NCI-H2107 (cell line): ENCODE results near the gene SLC13A2.

ENCODE experiments used
- DNase-seq: peaks from one replicate; lab custom pipeline; 2025; lab: John Stamatoyannopoulos, UW

SLC13A2 gene

GRCh38 chr17:28493460-28493859 lies 20.0 kb downstream of the SLC13A2 start:
- no peak for DNase-seq

DNA sequence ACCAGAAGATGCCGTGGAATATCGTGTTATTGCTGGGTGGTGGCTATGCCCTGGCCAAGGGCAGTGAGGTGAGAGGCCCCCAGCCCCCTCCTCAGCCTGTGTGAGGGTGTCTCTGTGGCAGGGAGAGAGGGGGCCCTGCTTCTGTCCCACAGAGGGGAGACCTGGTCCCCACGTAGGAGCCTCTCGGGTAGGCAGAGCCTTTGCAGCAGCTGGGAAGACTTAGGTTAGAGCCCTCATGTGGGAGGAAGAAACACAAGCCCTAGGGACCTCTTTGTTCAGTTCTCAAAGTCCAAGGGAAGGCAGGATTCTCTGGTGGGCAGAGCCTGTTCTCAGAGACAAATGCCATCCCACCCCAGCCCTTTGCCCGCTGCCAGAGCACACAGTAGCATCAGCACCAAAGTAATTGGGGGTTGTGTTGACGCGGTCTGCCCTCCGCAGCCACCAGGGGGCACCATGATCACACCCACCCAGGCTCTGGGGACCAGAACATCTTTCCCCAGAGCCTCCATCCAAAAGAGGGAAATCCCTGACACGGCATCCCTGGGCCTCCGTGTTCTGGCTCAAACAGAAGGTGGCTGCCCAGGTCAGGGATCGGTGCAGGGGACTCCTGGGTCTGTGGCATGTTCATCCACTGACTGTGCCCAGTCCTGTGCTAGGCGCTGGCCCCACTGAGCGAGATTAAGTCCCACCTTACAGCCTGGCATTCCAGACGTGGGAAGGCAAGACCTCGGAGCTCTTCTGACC lies 21.2 kb downstream of the SLC13A2 start:
- peak; percentile 28 for DNase-seq

DNA sequence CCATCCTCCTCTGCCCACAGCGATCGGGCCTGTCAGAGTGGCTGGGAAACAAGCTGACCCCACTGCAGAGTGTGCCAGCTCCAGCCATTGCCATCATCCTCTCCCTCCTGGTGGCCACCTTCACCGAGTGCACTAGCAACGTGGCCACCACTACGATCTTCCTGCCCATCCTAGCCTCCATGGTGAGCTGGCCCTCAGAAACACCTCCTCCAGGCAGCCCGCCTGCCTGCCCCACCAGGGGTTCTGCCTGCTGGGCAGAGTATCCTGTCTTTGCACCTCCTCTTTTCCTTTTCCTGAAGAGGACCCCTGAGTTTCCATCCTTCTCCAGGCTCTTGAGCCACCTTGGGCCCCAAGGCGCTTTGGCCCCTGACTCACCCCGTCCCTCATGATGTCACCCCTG lies 22.2 kb downstream of the SLC13A2 start:
- DNase-seq = no peak

- DNase-seq = no peak
Observed at GRCh38 chr17:28497931-28498330, 24.5 kb downstream of the SLC13A2 start.

- DNase-seq = no peak
Observed at GRCh38 chr17:28498652-28499363, 25.4 kb downstream of the SLC13A2 start.

GRCh38 chr17:28499364-28499664 lies 25.9 kb downstream of the SLC13A2 start:
- no peak for DNase-seq

DNA sequence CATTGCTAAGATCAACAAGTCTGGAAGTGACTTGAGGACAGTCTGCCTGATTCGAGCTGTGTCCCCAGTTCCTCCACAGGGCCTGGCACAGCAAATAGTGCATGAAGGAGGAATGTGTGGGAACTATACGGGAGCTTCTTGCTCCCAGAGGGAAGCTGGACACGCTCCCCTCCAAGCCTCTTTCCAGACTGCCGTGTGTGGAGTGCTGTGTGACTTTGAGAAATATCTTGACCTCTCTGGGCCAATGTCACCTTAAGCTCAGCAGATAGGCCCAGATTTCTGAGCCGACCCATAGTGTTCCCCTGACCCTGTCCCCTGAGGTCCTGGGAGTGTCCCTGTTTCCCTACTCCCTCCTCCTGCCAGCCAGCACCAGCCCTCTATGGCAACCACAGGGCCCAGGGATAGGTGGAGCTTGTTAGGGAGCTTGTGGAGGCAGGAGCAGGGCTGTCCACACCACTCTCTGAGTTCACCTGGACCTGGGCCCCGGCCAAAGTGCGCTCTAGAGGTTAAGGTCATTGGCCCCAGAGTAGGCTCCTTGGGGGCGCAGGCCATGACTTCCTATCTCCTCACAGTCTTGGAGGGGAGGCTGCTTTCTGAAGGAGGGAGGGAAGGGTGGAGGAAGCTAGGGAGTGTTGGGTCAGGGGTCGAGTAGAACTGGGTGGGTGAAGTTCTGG lies 26.4 kb downstream of the SLC13A2 start:
- DNase-seq = no peak

DNA sequence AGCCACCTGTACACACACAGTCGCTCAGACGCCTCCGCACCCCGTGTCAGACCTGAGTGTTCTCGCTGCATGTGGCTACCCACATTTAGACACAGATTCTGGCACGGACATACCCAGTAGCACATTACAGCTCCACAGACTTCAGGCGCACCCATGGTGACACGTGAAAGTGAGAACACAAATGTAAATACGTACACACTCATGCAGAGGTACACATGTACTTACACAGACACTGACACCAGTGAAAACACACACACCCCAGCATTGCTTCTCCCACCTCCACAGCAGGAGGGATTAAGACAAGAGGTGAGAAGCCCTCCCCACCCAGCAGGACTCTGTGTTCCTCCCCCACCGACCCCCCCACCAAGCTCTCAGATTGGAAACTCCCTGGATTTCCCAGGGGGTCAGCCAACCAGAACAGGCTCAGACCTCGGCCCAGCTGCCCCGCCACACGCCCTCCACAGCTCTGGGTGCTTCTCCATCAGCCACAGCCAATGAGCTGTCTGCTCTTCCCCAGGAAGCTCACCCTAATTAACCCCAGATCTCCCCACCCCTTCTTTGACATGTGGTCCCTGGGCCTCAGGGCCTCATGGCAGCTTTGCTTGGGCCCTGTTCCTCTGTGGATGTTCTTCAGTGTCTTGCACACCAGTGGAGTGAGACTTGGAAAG lies 27.4 kb downstream of the SLC13A2 start:
- DNase-seq = no peak

GRCh38 chr17:28501421-28502284 lies 28.2 kb downstream of the SLC13A2 start:
- no peak for DNase-seq

DNA sequence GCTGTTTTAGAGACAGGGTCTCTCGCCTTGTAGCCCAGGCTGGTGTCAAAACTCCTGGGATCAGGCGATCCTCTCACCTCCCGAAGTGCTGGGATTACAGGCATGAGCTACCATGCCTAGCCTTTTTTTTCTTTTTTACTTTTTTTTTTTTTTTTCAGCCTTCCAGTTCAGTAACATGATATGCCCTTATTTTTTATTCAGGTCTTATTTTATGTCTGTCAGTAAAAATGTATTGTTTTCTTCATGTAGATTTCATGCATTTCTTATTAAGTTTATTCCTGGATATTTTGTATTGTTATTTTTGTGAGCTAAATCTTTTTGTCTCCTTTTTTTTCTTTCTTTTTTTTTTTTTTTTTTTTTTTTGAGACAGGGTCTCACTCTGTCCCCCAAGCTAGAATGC lies 30.0 kb downstream of the SLC13A2 start:
- DNase-seq = no peak

DNA sequence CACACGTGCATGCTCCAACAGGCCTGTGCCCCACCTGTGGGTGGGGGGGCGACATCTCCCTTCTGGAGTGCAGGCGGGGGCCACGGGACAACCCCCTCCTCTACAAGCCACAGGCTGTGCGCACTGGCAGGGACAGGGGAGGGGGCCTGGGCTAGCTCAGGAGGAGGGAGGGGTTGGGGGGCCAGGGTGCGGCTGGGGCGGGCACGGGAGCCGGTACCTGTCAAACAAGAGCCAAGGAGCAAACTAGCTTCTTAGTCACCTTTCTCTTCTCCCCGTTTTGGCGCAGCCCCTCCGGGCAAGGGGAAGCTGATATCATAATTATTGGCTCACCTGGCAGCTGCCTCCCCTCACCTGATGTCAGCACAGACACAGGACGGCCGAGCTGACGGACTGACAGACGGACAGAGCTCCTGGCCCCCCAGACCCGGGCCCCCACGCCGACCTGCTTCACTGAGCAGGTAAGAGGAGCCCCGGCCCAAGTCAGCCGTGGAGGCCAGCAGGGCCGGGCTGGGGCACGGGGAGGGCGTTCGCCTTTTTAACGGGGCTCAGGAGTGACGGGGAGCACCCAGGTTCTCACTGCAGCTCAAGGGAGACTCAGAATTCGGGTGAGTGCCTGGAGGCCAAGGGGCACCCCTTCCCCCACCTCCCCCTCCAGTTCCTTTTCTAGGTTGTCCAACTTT lies 32.7 kb downstream of the SLC13A2 start, which contains the start of gene FOXN1:
Gene FOXN1, plus strand, starts transcription at position 363 of the 680 bp plus-strand sequence. CDS start 17,622 bp downstream, outside the sequence.
- no peak for DNase-seq

DNA sequence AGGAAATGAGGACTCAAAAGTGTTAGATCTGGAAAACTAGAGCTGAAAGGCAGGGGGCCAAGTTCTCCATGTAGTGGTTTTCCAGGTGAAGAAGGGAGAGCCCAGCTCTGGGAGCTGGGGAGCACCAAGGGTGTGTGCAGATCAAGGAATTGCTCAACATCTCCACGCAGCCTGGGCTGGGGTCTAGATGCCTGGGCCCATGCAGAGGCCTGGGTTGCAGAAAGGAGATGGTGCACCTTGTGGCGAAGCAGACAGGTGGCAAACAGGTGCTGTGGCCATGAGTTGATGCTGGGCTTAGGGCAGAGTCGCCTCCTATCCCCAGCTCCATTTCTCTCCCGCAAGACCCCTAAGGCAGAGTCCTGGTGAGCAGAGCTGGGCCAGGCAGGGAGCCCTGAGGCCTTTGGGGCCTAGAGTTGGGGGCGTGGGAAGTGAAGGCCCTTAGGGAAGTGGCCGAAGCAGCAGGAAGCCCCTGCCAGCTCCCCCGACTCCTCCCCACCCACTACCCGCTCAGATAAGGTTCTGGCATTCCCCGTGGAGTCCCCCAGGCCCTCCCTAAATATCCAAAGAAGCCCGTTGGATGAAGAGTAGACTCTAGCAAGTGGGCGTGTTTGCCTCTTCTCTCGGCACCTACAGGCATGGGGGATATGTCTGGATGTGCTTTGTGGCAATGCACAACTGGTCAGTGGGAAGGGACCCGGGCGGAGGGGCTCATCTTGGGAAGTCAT lies 33.5 kb downstream of the SLC13A2 start:
- no peak for DNase-seq

GRCh38 chr17:28507567-28508203 lies 34.2 kb downstream of the SLC13A2 start:
- no peak for DNase-seq

- DNase-seq = no peak
Observed at GRCh38 chr17:28508211-28508724, 34.8 kb downstream of the SLC13A2 start.

DNA sequence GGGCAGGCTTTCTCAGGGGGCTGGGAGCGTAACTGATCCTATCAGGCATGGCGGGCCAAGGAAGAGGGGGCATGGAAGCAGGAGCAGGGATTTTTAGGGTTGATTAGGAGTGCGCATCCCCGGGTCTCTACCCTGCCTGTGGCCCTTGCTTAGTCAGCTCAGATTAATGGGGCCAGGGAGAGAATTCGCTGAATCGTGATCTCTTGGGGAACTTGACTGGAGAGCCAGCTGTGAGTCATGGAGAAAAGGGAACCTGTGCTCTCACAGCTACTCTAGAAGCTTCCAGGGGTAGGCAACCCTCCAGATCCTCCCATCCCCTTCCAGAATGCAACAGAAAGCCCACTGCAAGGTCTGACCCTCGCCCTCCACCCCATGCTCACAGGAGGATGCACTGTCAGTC lies 36.3 kb downstream of the SLC13A2 start:
- no peak for DNase-seq

GRCh38 chr17:28511858-28512461 lies 38.5 kb downstream of the SLC13A2 start:
- no peak for DNase-seq

DNA sequence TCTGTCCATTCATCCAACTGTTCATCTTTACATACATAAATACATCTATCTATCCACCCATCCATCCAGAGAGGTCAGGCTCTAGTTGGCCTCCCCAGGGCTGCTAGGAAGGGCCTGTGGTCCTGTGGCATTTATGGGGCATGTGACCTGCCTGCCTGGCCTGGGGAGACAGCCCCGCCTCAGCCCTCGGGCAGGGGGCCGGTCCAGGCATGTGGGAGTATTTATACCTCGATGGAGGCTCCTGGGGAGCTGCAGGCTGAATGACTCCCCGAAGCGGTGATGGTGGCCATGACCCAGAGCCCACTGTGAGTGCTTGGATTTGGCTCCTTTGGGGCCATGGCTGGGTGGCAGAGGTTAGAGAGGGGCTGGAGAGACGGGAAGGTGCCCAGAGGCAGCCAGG lies 40.0 kb downstream of the SLC13A2 start:
- no peak for DNase-seq

- no peak for DNase-seq
Observed at GRCh38 chr17:28514561-28515002, 41.1 kb downstream of the SLC13A2 start.

- no peak for DNase-seq
Observed at GRCh38 chr17:28515518-28515917, 42.1 kb downstream of the SLC13A2 start.
